Tibial nerve (tissue), 4 donors: ENCODE data around the gene HTRA1.

Experiments used
- CTCF ChIP-seq, 5 experiments: fragments of 200-600 bp in 3 of 5; fragments of 450-650 bp in 2 of 5; sonication (generic) in 3 of 5; IDR thresholded peaks; one replicate each; pipeline ENCODE4 v1.5.1; 2016 to 2019; ENCODE audit warnings: antibody characterized with exemption in 5 of 5, mild to moderate bottlenecking in 3 of 5, moderate library complexity in 2 of 5
- EP300 ChIP-seq, 2 donors: sonication (generic); formaldehyde crosslinking; IDR thresholded peaks; one replicate each; pipeline ENCODE4 v1.6.1; 2017; ENCODE audit warnings: antibody characterized with exemption in 2 of 2, mild to moderate bottlenecking in 1 of 2
- POLR2A ChIP-seq, 2 donors: fragments of 450-650 bp; IDR thresholded peaks; one replicate each; pipeline ENCODE4 v1.6.1; 2017; ENCODE audit warnings: antibody characterized with exemption in 2 of 2, mild to moderate bottlenecking in 2 of 2, moderate library complexity in 2 of 2

- no peak for TF ChIP-seq POLR2A (IDR thresholded peaks at IDR 0.05)
- TF ChIP-seq CTCF (IDR thresholded peaks at IDR 0.05) = no peak
- no peak for TF ChIP-seq EP300 (IDR thresholded peaks at IDR 0.05)
These were observed 63.5 kb downstream of the HTRA1 start for GRCh38 chr10:122524811-122525210.
